Activated CD4-positive, alpha-beta memory T cell treated with anti-CD3 and anti-CD28 coated beads for 36 hours (primary cell): ENCODE data around the gene ZNF783. TPM values are rescaled to one million over a fixed set of nuclear protein-coding genes. Genes with fewer than 3 reads are reported as not detected.

Experiments
- CTCF ChIA-PET: fragments of 350-600 bp; sonication (Branson Sonifier 250); formaldehyde crosslinking; loops from one replicate; lab custom pipeline; 2021; ENCODE audit warnings: antibody characterized with exemption, inconsistent platforms; lab: Charles Lee
- POLR2A ChIA-PET: fragments of 350-600 bp; sonication (Branson Sonifier 250); formaldehyde crosslinking; loops from one replicate; lab custom pipeline; 2021; ENCODE audit warnings: antibody characterized with exemption; lab: Charles Lee
- DNase-seq: peaks from one replicate; pipeline ENCODE4 v3.0.0-alpha.2; 2020
- H3K27ac Mint-ChIP-seq: one replicate; pipeline ENCODE4 v1.8.0; 2021; ENCODE audit warnings: mixed read lengths
- H3K27me3 Mint-ChIP-seq: one replicate; pipeline ENCODE4 v1.8.0; 2021; ENCODE audit warnings: mixed read lengths
- H3K36me3 Mint-ChIP-seq: one replicate; pipeline ENCODE4 v1.8.0; 2021; ENCODE audit warnings: mixed read lengths
- H3K4me1 Mint-ChIP-seq: one replicate; pipeline ENCODE4 v1.8.0; 2021; ENCODE audit warnings: low read depth, mixed read lengths
- H3K4me3 Mint-ChIP-seq: one replicate; pipeline ENCODE4 v1.8.0; 2021; ENCODE audit warnings: mild to moderate bottlenecking, mixed read lengths
- H3K9me3 Mint-ChIP-seq: one replicate; pipeline ENCODE4 v1.8.0; 2021; ENCODE audit warnings: mixed read lengths
- intact Hi-C: fragments of 100-400 bp; cut with micrococcal nuclease; formaldehyde crosslinking; loops from one replicate; pipeline ENCODE4 v1.15.1; 2023
- total RNA-seq, 2 experiments: library from RNA; stranded (reverse); gene quantifications; one replicate each; pipeline ENCODE4 v1.2.3, GENCODE V29; 2021

The ZNF783 gene
- total RNA-seq, result 10 to 100 TPM; 15.5 to 17.1 TPM

DNA sequence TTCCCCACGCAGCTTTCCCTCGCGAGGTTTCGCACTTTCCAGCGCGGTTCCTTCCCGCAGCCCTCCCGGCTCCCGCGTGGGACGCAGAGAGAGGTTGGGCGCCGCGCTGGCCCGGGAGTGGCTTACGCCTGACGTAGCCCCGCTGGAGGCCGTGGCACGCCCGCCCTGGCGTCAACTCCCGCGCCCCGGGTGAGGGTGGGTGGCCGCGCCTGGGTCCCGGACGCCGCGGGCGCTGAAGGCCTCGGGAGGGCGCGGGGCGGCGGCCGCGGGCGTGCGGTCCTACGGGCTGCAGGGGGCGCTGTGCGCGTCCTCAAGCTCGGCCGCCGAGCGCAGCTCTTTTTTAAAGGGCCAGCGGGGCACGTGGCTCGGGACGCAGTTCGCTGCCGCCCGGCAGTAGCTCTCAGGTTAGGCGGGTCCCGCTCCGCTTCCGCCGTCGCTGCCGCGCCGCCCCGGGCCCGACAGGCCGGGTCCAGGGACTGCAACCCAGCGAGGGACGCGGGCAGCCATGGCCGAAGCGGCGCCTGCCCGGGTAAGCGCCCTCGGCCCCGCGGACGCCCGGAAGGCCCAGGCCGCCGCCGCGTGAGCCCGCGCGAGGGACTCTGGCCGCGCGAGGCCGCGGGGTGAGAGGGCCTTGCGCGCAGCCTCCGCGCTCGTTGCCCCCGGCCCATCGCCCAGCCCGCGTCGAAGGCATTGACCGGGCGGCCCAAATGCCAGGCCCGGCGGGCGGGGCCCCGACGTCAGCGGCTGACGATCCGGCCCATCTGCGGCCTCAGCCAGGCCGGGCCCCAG, at the start of gene ZNF783:
Gene ZNF783 (plus strand): TSS at position 368 of the 789 bp plus-strand sequence. CDS start 138 bp downstream, at position 506.
- Mint-ChIP-seq H3K4me3 (peak within 1 kb of the TSS; percentile 78), H3K4me1 (peaks cover 49% of the 10 kb centered on the region), H3K9me3 (no peaks in the 10 kb centered on the region), H3K36me3 (peaks cover 22% of the 10 kb centered on the region), H3K27ac (peak within 1 kb of the TSS; percentile 94), H3K27me3 (no peaks in the 10 kb centered on the region)
- DNase-seq, result peak; percentile 88
- intact Hi-C loops, result loop anchor here (1.0 to 5.0 kb wide), 8 partner anchors 17 to 235 kb away; partner anchors contain the start of genes ZNF212, ZNF398, ZNF425 and ZNF746
- CTCF ChIA-PET, result interaction anchor here (0.6 to 3.8 kb wide), 29 partner anchors 9 to 365 kb away, joined by 3 to 32 read pairs (median 4); partner anchors contain the start of genes ZNF212, ZNF282, ZNF398 and ZNF777
- POLR2A ChIA-PET, result interaction anchor here (0.9 to 5.5 kb wide), 11 partner anchors 10 to 359 kb away, joined by 3 to 62 read pairs (median 6); partner anchors contain the start of genes ZNF212 and ZNF398

- H3K36me3 Mint-ChIP-seq, result peaks cover 78% of the 10 kb centered on the region
Measured at GRCh38 chr7:149214020-149214720, 47.8 kb upstream of the ZNF783 start.

GRCh38 chr7:149216402-149216801, 45.6 kb upstream of the ZNF783 start:
- H3K36me3 Mint-ChIP-seq, result peaks cover 71% of the 10 kb centered on the region

More at GRCh38 chr7:149214020-149214720, 47.8 kb upstream of the ZNF783 start:
- Mint-ChIP-seq H3K27ac (no peak overlapping the region), H3K4me1 (peaks cover 23% of the 10 kb centered on the region), H3K4me3 (no peak overlapping the region), H3K9me3 (no peaks in the 10 kb centered on the region), H3K27me3 (no peaks in the 10 kb centered on the region)
- intact Hi-C loops, result no loop called here
- ChIA-PET CTCF (interaction anchor here (1.9 kb wide), 1 partner anchor 19 kb away, joined by 4 read pairs; the partner anchor contains the start of gene ZNF282), POLR2A (interaction anchor here (1.5 to 2.1 kb wide), 2 partner anchors 15 to 19 kb away, joined by 3 to 6 read pairs; partner anchors contain the start of gene ZNF282)
- no peak for DNase-seq

DNA sequence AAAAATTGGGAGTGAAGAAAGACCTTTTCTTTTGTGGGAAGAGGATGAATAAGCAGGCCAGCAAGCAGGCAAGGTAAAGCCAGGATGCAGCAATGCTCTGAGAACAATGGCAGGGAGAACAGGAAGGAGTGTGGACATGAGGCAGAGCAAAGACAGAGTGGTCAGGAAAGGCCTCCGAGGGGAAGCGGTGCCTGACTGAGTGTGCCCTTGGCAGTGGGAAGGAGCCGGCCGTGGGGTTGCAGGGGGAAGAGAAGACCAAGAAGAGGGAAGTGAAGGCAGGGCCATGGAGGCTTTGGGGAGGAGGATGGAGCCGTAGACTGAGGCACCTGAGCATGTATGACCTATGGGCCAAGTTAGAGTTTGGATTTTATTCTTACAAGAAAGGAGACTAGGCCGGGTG, 44.4 kb upstream of the ZNF783 start:
- ChIA-PET POLR2A (no interaction called here), CTCF (no interaction called here)
- H3K27me3 Mint-ChIP-seq, result no peaks in the 10 kb centered on the region
- H3K9me3 Mint-ChIP-seq, result no peaks in the 10 kb centered on the region
- peaks cover 71% of the 10 kb centered on the region for H3K36me3 Mint-ChIP-seq
- peak overlapping the region; percentile 25 for H3K27ac Mint-ChIP-seq
- intact Hi-C loops, result no loop called here
- DNase-seq, result no peak
- H3K4me3 Mint-ChIP-seq, result no peak overlapping the region
- peaks cover 3% of the 10 kb centered on the region for H3K4me1 Mint-ChIP-seq

More at GRCh38 chr7:149216402-149216801, 45.6 kb upstream of the ZNF783 start:
- ChIA-PET CTCF (no interaction called here), POLR2A (no interaction called here)
- H3K4me3 Mint-ChIP-seq, result no peak overlapping the region
- intact Hi-C loops, result no loop called here
- no peak overlapping the region for H3K27ac Mint-ChIP-seq
- no peak for DNase-seq
- peaks cover 5% of the 10 kb centered on the region for H3K4me1 Mint-ChIP-seq
- H3K9me3 Mint-ChIP-seq, result no peaks in the 10 kb centered on the region
- no peaks in the 10 kb centered on the region for H3K27me3 Mint-ChIP-seq

- peaks cover 70% of the 10 kb centered on the region for H3K36me3 Mint-ChIP-seq
- intact Hi-C loops, result no loop called here
- POLR2A ChIA-PET, result interaction anchor here (1.2 kb wide), 1 partner anchor 9 kb away, joined by 5 read pairs; no protein-coding TSS in a partner anchor
Measured at GRCh38 chr7:149218469-149219420, 43.3 kb upstream of the ZNF783 start.

GRCh38 chr7:149220534-149220933, 41.5 kb upstream of the ZNF783 start:
- Mint-ChIP-seq H3K36me3 (peaks cover 66% of the 10 kb centered on the region), H3K27ac (no peak overlapping the region), H3K4me1 (peaks cover 3% of the 10 kb centered on the region), H3K9me3 (no peaks in the 10 kb centered on the region), H3K4me3 (no peak overlapping the region), H3K27me3 (no peaks in the 10 kb centered on the region)
- no peak for DNase-seq
- intact Hi-C loops, result no loop called here
- CTCF ChIA-PET, result no interaction called here
- POLR2A ChIA-PET, result no interaction called here

More at GRCh38 chr7:149218469-149219420, 43.3 kb upstream of the ZNF783 start:
- Mint-ChIP-seq H3K4me3 (no peak overlapping the region), H3K4me1 (peaks cover 3% of the 10 kb centered on the region), H3K27ac (peak overlapping the region; percentile 25), H3K9me3 (no peaks in the 10 kb centered on the region), H3K27me3 (no peaks in the 10 kb centered on the region)
- CTCF ChIA-PET, result interaction anchor here (1.1 kb wide), 1 partner anchor 9 kb away, joined by 5 read pairs; no protein-coding TSS in a partner anchor
- no peak for DNase-seq

- no peak overlapping the region for H3K27ac Mint-ChIP-seq
- intact Hi-C loops, result no loop called here
- DNase-seq, result no peak
- H3K36me3 Mint-ChIP-seq, result peaks cover 51% of the 10 kb centered on the region
- peaks cover 3% of the 10 kb centered on the region for H3K4me1 Mint-ChIP-seq
- H3K9me3 Mint-ChIP-seq, result no peaks in the 10 kb centered on the region
- ChIA-PET POLR2A (no interaction called here), CTCF (no interaction called here)
- H3K4me3 Mint-ChIP-seq, result no peak overlapping the region
- H3K27me3 Mint-ChIP-seq, result no peaks in the 10 kb centered on the region
Measured at GRCh38 chr7:149223176-149223575, 38.8 kb upstream of the ZNF783 start.

- intact Hi-C loops, result no loop called here
- Mint-ChIP-seq H3K36me3 (peaks cover 46% of the 10 kb centered on the region), H3K27me3 (no peaks in the 10 kb centered on the region), H3K4me1 (peaks cover 3% of the 10 kb centered on the region), H3K27ac (no peak overlapping the region), H3K9me3 (no peaks in the 10 kb centered on the region), H3K4me3 (no peak overlapping the region)
- POLR2A ChIA-PET, result no interaction called here
- CTCF ChIA-PET, result no interaction called here
- DNase-seq, result no peak
Measured at GRCh38 chr7:149223761-149224160, 38.2 kb upstream of the ZNF783 start.

- CTCF ChIA-PET, result no interaction called here
- H3K4me1 Mint-ChIP-seq, result peaks cover 1% of the 10 kb centered on the region
- no peak overlapping the region for H3K4me3 Mint-ChIP-seq
- no peaks in the 10 kb centered on the region for H3K27me3 Mint-ChIP-seq
- no peak overlapping the region for H3K27ac Mint-ChIP-seq
- H3K36me3 Mint-ChIP-seq, result peaks cover 40% of the 10 kb centered on the region
- H3K9me3 Mint-ChIP-seq, result no peaks in the 10 kb centered on the region
- intact Hi-C loops, result no loop called here
- DNase-seq, result no peak
- POLR2A ChIA-PET, result no interaction called here
Measured at GRCh38 chr7:149224352-149224751, 37.6 kb upstream of the ZNF783 start.

- Mint-ChIP-seq H3K9me3 (no peaks in the 10 kb centered on the region), H3K4me3 (no peak overlapping the region), H3K4me1 (no peaks in the 10 kb centered on the region), H3K36me3 (peaks cover 36% of the 10 kb centered on the region), H3K27ac (no peak overlapping the region), H3K27me3 (no peaks in the 10 kb centered on the region)
- intact Hi-C loops, result no loop called here
- CTCF ChIA-PET, result no interaction called here
- no peak for DNase-seq
- POLR2A ChIA-PET, result interaction anchor here (1.0 kb wide), 1 partner anchor 15 kb away, joined by 3 read pairs; no protein-coding TSS in a partner anchor
Measured at GRCh38 chr7:149225106-149225505, 36.9 kb upstream of the ZNF783 start.

GRCh38 chr7:149225656-149226055, 36.3 kb upstream of the ZNF783 start:
- POLR2A ChIA-PET, result interaction anchor here (1.0 kb wide), 1 partner anchor 14 kb away, joined by 3 read pairs; no protein-coding TSS in a partner anchor
- Mint-ChIP-seq H3K4me3 (no peak overlapping the region), H3K9me3 (no peaks in the 10 kb centered on the region), H3K36me3 (peaks cover 36% of the 10 kb centered on the region), H3K4me1 (no peaks in the 10 kb centered on the region), H3K27me3 (no peaks in the 10 kb centered on the region), H3K27ac (no peak overlapping the region)
- CTCF ChIA-PET, result no interaction called here
- no peak for DNase-seq
- intact Hi-C loops, result no loop called here
